NCI-H526 treated with DMSO at 0.1 percent for 48 hours (cell line): ENCODE results near the gene SNTB2.
A peak's percentile ranks its signal among the peaks of the same experiment; 100 is the strongest.

Experiments used
- DNase-seq: peaks from one replicate; lab custom pipeline; 2025; lab: John Stamatoyannopoulos, UW

SNTB2 gene

DNA sequence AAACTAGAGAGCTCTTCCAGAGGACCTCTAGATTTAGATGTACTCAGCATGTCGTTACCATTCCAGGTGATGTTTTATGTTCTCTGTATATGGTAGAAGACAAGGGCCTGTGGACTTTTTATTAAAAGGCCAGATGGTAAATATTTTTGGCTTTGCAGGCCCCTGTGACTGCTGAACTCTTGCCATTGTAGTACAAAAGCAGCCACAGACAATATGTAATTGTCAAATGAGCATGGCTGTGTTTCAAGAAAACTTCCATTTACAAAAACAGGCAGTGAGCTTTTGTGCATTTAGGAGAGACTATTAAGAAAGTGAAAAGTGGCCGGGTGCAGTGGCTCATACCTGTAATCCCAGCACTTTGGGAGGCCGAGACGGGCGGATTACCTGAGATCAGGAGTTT is 157.2 kb downstream of the SNTB2 start:
- no peak for DNase-seq

DNA sequence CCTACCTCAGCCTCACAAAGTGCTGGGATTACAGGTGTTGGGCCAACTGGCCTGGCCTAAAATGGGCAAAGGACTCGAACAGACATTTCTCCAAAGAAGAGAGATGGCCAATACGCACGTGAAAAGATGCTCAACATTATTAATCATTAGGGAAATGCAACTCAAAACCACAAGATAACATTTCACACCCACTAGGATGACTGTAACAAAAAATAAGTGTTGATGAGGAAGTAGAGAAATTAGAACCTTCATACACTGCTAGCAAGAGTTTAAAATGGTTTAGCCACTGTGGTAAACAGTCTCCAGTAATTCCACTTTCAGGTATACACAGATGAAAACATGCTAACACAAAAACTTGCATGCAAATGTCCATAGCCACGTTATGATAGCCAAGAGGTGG is 159.0 kb downstream of the SNTB2 start:
- no peak for DNase-seq

DNA sequence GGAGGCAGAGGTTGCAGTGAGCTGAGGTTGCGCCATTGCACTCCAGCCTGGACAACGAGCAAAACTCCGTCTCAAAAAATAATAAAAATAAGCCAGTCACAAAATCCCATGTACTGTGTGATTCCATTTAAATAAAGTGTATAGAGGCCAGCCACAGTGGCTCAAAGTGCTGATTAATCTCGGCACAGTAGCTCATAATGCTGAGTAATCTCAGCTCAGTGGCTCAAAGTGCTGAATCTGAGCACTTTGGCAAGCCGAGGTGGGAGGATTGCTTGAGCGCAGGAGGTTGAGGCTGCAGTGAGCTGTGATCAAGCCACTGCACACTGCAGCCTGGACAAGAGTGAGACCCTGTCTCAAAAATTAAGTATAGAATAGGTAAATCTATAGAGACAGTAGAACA is 159.7 kb downstream of the SNTB2 start:
- no peak for DNase-seq

DNA sequence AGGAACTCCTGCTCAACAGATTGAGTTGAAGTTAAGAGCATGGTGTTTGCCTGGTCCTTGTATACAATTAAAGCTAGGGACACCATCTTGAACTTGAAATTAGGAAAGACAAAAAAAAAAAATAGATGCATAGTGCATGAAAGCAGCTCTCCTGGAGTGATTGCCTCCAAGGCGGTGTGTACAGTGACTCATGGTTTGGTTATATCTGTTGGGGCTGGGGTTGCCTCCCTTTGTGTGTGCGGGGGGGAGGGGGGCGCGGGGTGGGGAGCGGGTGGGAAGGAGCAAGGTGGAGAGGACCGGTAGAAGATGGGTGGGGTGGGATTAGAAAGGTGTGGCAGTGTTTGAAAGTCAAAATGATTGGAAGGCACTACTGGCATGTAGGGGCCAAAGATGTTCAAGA is 161.3 kb downstream of the SNTB2 start:
- DNase-seq, result no peak

DNA sequence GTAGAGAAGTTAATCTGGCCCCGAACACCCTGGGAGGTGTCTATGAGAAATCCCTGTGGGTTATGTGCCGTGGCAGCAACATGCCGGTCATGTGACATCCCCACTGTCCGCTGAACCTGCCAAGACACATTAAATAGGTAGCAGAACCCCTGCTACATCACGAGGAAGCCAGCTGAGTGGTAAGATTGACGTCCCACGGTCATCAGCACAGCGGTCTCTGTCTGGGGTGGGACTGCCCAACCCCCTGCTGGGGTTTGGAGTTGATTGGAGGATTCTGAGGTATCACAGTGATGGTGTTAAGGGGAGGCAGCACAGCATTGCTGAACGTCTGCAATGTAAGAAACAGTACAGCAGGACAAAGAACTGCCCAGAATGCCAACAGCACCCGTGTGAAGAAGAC is 162.6 kb downstream of the SNTB2 start:
- no peak for DNase-seq

DNA sequence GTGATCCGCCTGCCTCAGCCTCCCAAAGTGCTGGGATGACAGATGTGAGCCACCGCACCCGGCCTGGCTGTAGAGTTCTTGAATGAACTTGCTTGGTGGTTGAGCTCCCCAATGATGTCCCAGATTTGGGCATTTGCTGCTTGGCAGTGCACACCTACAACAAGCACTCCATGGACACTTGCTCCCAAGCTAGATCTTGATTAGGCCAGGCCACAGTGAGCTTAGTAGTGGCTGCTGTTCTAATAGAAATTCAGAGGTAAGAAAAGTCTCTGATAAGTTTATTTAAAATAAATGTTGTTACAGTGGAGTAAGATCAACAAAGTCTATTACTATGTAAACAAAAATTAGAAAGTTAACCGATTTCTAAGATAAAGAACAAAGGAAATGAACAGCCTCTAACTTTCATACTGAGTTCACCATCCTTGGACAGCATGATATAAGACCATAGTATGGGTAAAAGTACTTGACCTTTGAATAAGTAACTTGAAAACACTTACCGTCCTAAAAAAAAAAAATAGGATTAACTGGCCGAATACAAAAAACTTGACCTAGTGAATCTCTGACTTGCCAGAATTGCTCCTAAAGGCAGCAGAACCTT is 163.7 kb downstream of the SNTB2 start:
- no peak for DNase-seq

DNA sequence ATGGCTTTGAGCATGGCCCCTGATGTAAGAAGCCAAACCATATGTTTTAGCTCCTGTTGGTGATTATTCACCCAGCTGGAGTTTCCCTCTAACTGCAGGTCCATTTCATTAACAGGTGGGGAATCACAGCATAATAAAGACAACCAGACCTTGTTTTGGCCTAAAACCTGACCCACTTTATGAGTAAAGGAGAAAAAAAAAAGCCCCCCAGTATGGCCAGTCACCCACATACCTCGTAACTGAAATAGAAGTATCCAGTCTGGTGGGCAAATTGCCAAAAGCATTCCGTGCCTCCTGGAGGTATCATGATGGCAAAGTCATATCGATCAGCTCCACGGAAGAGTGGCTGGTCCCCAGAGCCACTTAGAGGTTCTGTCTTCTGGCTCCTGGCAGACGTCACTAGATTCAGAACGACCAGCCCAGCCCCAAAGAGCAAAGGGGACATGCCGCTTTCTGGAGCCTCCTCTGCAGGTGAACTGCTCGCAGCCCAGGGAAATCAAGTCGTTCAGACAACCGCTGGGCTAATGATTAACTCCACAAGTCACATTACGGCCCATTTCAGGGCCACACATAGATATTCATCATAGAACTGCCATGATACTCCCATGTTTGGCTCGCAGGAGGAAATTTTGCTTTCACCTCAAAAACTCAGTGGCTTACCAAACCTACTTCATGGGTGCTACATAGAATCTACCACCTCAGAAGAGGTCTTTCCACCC is 164.5 kb downstream of the SNTB2 start, which contains the start of gene TMED6:
Gene TMED6, minus strand, starts transcription at position 478 of the 719 bp plus-strand sequence. Its CDS starts 33 bp downstream, at position 445.
- peak; percentile 50 for DNase-seq
